Loucy (cell line): ENCODE data around the gene EML1.

ENCODE experiments used
- H2AFZ ChIP-seq: fragments of 200-600 bp; sonication (generic); 2 replicates; pipeline ENCODE4 v1.6.0; 2016; ENCODE audit warnings: antibody characterized with exemption, mild to moderate bottlenecking, low read length, moderate library complexity
- H3F3A ChIP-seq: fragments of 200-600 bp; 2 replicates; pipeline ENCODE4 v1.6.0; 2016; ENCODE audit warnings: antibody characterized with exemption, low read depth, mild to moderate bottlenecking
- H3K27me3 ChIP-seq: fragments of 200-600 bp; sonication (generic); 2 replicates; pipeline ENCODE4 v1.6.1; 2014; ENCODE audit warnings: low read length, mild to moderate bottlenecking; ENCODE audit not compliant: insufficient read depth, poor library complexity, severe bottlenecking
- H3K36me3 ChIP-seq: fragments of 200-600 bp; sonication (generic); 2 replicates; pipeline ENCODE4 v1.6.1; 2016; ENCODE audit warnings: low read length; ENCODE audit not compliant: insufficient read depth
- H3K4me1 ChIP-seq: fragments of 200-600 bp; sonication (generic); 2 replicates; pipeline ENCODE4 v1.5.1; 2014; ENCODE audit warnings: low read length, mild to moderate bottlenecking; ENCODE audit not compliant: insufficient read depth, poor library complexity, severe bottlenecking
- H3K4me2 ChIP-seq: fragments of 200-600 bp; sonication (generic); 2 replicates; pipeline ENCODE4 v1.6.0; 2014; ENCODE audit warnings: antibody characterized with exemption, low read length, low read depth, mild to moderate bottlenecking; ENCODE audit not compliant: poor library complexity, severe bottlenecking
- H3K4me3 ChIP-seq: fragments of 200-600 bp; sonication (generic); 2 replicates; pipeline ENCODE4 v1.5.1; 2014; ENCODE audit warnings: low read length, mild to moderate bottlenecking, mixed read lengths; ENCODE audit not compliant: poor library complexity, severe bottlenecking
- H3K79me2 ChIP-seq: fragments of 200-600 bp; sonication (generic); 2 replicates; pipeline ENCODE4 v1.6.1; 2014; ENCODE audit warnings: low read length; ENCODE audit not compliant: insufficient read depth
- H3K9ac ChIP-seq: fragments of 200-600 bp; sonication (generic); 2 replicates; pipeline ENCODE4 v1.6.0; 2014; ENCODE audit warnings: mild to moderate bottlenecking, low read depth, low read length, moderate library complexity; ENCODE audit not compliant: poor library complexity, severe bottlenecking
- H3K9me2 ChIP-seq: fragments of 200-600 bp; sonication (generic); replicated peaks from 2 replicates; pipeline ENCODE4 v1.6.1; 2016; ENCODE audit warnings: low read depth, low read length, mixed read lengths
- H3K9me3 ChIP-seq: fragments of 200-600 bp; sonication (generic); 2 replicates; pipeline ENCODE4 v1.6.1; 2014; ENCODE audit warnings: mild to moderate bottlenecking, antibody characterized with exemption, low read length, low read depth; ENCODE audit not compliant: insufficient read depth
- H4K20me1 ChIP-seq: fragments of 200-600 bp; sonication (generic); 2 replicates; pipeline ENCODE4 v1.6.0; 2014; ENCODE audit warnings: antibody characterized with exemption, low read length, mild to moderate bottlenecking; ENCODE audit not compliant: insufficient read depth, poor library complexity, severe bottlenecking
- EZH2phosphoT487 ChIP-seq: fragments of 200-600 bp; IDR thresholded peaks from 2 replicates; pipeline ENCODE4 v1.6.1; 2018; ENCODE audit warnings: antibody characterized with exemption, mild to moderate bottlenecking, moderate library complexity, borderline replicate concordance
- TF ChIP-seq, protein P1 (sequence below): fragments of 200-600 bp; sonication (generic); conservative IDR thresholded peaks from 2 replicates; pipeline ENCODE4 v1.5.1; 2014; ENCODE audit warnings: mild to moderate bottlenecking, antibody characterized with exemption, low read length

EML1 gene

DNA sequence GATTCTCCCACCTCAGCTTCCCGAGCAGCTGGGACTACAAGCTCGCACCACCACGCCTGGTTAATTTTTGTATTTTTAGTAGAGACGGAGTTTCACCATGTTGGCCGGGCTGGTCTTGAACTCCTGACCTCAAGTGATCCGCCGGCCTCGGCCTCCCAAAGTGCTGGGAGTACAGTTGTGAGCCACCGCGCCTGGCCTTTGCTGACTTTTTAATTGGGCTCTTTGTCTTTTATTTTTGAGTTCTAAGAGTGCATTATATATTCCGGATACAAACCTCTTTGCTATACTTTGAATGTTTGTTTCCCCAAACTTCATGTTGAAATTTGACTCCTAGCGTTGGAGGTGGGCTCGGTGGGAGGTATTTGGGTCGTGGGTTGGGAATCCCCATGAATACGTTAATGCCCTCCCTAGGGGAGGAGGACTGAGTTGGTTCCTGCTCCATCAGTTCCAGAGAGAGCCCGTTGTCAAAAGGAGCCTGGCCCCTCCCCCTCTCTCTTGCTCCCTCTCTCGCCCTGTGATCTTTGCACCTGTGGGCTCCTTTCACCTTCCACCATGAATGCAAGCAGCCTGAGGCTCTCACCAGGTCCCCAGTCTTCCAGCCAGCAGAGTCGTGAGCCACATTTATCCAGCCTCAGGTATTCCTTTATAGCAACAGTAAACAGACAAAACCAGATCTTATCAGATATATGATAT lies 168.8 kb downstream of the EML1 start:
- Histone ChIP-seq H3K36me3 (no peaks in the 10 kb centered on the region), H4K20me1 (no peaks in the 10 kb centered on the region), H3F3A (no peaks in the 10 kb centered on the region), H2AFZ (no peak overlapping the region), H3K4me1 (no peaks in the 10 kb centered on the region), H3K4me2 (no peak overlapping the region), H3K9me3 (no peaks in the 10 kb centered on the region), H3K79me2 (no peaks in the 10 kb centered on the region), H3K4me3 (no peak overlapping the region), H3K9me2 (no peaks in the 10 kb centered on the region), H3K9ac (no peak overlapping the region), H3K27me3 (no peaks in the 10 kb centered on the region)
- TF ChIP-seq, protein P1, sequence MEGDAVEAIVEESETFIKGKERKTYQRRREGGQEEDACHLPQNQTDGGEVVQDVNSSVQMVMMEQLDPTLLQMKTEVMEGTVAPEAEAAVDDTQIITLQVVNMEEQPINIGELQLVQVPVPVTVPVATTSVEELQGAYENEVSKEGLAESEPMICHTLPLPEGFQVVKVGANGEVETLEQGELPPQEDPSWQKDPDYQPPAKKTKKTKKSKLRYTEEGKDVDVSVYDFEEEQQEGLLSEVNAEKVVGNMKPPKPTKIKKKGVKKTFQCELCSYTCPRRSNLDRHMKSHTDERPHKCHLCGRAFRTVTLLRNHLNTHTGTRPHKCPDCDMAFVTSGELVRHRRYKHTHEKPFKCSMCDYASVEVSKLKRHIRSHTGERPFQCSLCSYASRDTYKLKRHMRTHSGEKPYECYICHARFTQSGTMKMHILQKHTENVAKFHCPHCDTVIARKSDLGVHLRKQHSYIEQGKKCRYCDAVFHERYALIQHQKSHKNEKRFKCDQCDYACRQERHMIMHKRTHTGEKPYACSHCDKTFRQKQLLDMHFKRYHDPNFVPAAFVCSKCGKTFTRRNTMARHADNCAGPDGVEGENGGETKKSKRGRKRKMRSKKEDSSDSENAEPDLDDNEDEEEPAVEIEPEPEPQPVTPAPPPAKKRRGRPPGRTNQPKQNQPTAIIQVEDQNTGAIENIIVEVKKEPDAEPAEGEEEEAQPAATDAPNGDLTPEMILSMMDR, result no peak
- TF ChIP-seq EZH2phosphoT487, result no peak

DNA sequence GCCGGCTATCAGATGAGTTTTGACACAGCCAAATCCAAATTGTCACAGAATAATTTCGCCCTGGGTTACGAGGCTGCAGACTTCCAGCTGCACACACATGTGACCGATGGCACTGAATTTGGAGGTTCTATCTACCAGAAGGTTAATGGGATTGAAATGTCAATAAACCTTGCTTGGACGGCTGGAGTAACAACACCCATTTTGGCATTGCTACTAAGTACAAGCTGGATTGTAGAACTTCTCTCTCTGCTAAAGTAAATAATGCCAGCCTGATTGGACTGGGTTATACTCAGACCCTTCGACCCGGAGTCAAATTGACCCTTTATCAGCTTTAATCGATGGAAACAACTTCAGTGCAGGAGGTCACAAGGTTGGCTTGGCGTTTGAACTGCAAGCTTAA lies 171.8 kb downstream of the EML1 start:
- H4K20me1 ChIP-seq, result no peaks in the 10 kb centered on the region
- H3K9ac ChIP-seq, result no peak overlapping the region
- H3F3A ChIP-seq, result no peaks in the 10 kb centered on the region
- no peaks in the 10 kb centered on the region for H3K9me3 ChIP-seq
- H2AFZ ChIP-seq, result no peak overlapping the region
- H3K4me3 ChIP-seq, result no peak overlapping the region
- no peaks in the 10 kb centered on the region for H3K27me3 ChIP-seq
- TF ChIP-seq EZH2phosphoT487, result no peak
- TF ChIP-seq, protein P1, result no peak
- no peaks in the 10 kb centered on the region for H3K4me1 ChIP-seq
- no peaks in the 10 kb centered on the region for H3K79me2 ChIP-seq
- H3K36me3 ChIP-seq, result no peaks in the 10 kb centered on the region
- no peaks in the 10 kb centered on the region for H3K9me2 ChIP-seq
- no peak overlapping the region for H3K4me2 ChIP-seq

GRCh38 chr14:99966037-99966835 lies 173.0 kb downstream of the EML1 start:
- no peaks in the 10 kb centered on the region for H3K4me1 ChIP-seq
- no peaks in the 10 kb centered on the region for H3K9me3 ChIP-seq
- H3K4me2 ChIP-seq, result no peak overlapping the region
- H3K27me3 ChIP-seq, result no peaks in the 10 kb centered on the region
- H3K9me2 ChIP-seq, result no peaks in the 10 kb centered on the region
- no peak for TF ChIP-seq EZH2phosphoT487
- TF ChIP-seq, protein P1, result no peak
- no peaks in the 10 kb centered on the region for H3K79me2 ChIP-seq
- H2AFZ ChIP-seq, result no peak overlapping the region
- no peaks in the 10 kb centered on the region for H3F3A ChIP-seq
- H3K9ac ChIP-seq, result no peak overlapping the region
- no peak overlapping the region for H3K4me3 ChIP-seq
- no peaks in the 10 kb centered on the region for H4K20me1 ChIP-seq
- H3K36me3 ChIP-seq, result no peaks in the 10 kb centered on the region
